HepG2 (cell line): ENCODE data around the gene RPS27A. TPM values are rescaled to one million over a fixed set of nuclear protein-coding genes. Genes with fewer than 3 reads are reported as not detected.

Experiments
- AKNA ChIP-seq: sonication (generic); formaldehyde crosslinking; IDR thresholded peaks from 2 replicates; pipeline ENCODE4 v1.4.0; 2020; ENCODE audit warnings: missing genetic modification reagents, borderline replicate concordance
- BRF2 ChIP-seq: sonication (generic); formaldehyde crosslinking; IDR thresholded peaks from 2 replicates; pipeline ENCODE4 v1.8.1; 2022; ENCODE audit warnings: mild to moderate bottlenecking, missing genetic modification reagents
- CREM ChIP-seq, 2 experiments: sonication (generic) in 1 of 2; formaldehyde crosslinking in 1 of 2; IDR thresholded peaks; 2 replicates each; pipeline versions ENCODE4 v1.4.0 to v1.6.1; 2016 to 2020; ENCODE audit warnings: antibody characterized with exemption in 1 of 2, mild to moderate bottlenecking in 1 of 2, missing genetic modification reagents in 1 of 2
- ERF ChIP-seq: IDR thresholded peaks from 2 replicates; pipeline ENCODE4 v1.6.1; 2018; ENCODE audit warnings: missing biosample characterization, missing genetic modification reagents
- GPBP1L1 ChIP-seq: sonication (generic); formaldehyde crosslinking; IDR thresholded peaks from 2 replicates; pipeline ENCODE4 v1.5.0; 2020; ENCODE audit warnings: mild to moderate bottlenecking, missing genetic modification reagents
- HNRNPH1 ChIP-seq: fragments of 200-400 bp; formaldehyde crosslinking; optimal IDR thresholded peaks from 2 replicates; pipeline ENCODE3; 2017; ENCODE audit warnings: mild to moderate bottlenecking, low read depth, low read length
- NBN ChIP-seq: fragments of 450-650 bp; conservative IDR thresholded peaks from 2 replicates; pipeline ENCODE4 v1.6.1; 2017
- PHF21A ChIP-seq: sonication (generic); formaldehyde crosslinking; IDR thresholded peaks from 2 replicates; pipeline ENCODE4 v1.5.0; 2020; ENCODE audit warnings: mild to moderate bottlenecking, missing genetic modification reagents
- RBAK ChIP-seq: sonication (generic); formaldehyde crosslinking; IDR thresholded peaks from 2 replicates; pipeline ENCODE4 v1.5.1; 2020; ENCODE audit warnings: mild to moderate bottlenecking, missing genetic modification reagents
- SUZ12 ChIP-seq: fragments of 150-350 bp; IDR thresholded peaks from 2 replicates; pipeline ENCODE4 v1.6.1; 2014; ENCODE audit warnings: low read depth, low read length
- TARDBP ChIP-seq: sonication (generic); formaldehyde crosslinking; IDR thresholded peaks from 2 replicates; pipeline ENCODE4 v1.8.0; 2022; ENCODE audit warnings: mild to moderate bottlenecking, missing genetic modification reagents
- ZMYM3 ChIP-seq: sonication (generic); formaldehyde crosslinking; IDR thresholded peaks from 2 replicates; pipeline ENCODE4 v1.5.1; 2020; ENCODE audit warnings: mild to moderate bottlenecking, missing genetic modification reagents
- ZNF326 ChIP-seq: sonication (generic); formaldehyde crosslinking; IDR thresholded peaks from 2 replicates; pipeline ENCODE4 v1.4.0; 2020; ENCODE audit warnings: missing genetic modification reagents, borderline replicate concordance
- ZNF431 ChIP-seq: sonication (generic); formaldehyde crosslinking; IDR thresholded peaks from 2 replicates; pipeline ENCODE4 v1.9.0; 2022; ENCODE audit warnings: missing genetic modification reagents, low read depth, mild to moderate bottlenecking, borderline replicate concordance
- ZNF569 ChIP-seq: sonication (generic); formaldehyde crosslinking; IDR thresholded peaks from 2 replicates; pipeline ENCODE4 v1.5.0; 2020; ENCODE audit warnings: mild to moderate bottlenecking, missing genetic modification reagents, moderate library complexity, borderline replicate concordance
- ZNF841 ChIP-seq: sonication (generic); formaldehyde crosslinking; IDR thresholded peaks from 2 replicates; pipeline ENCODE4 v1.8.1; 2023; ENCODE audit warnings: missing genetic modification reagents, borderline replicate concordance
- polyA plus RNA-seq, 8 experiments: library from polyadenylated mRNA; depleted of rRNA in 3 of 8; stranded (reverse) in 7 of 8; unstranded in 1 of 8; fragments of >200 nt; fragmentation: Illumina TruSeq in 4 of 8; extraction: Trizol in 4 of 8; gene quantifications; 2 replicates each; pipeline versions ENCODE4 v1.2.1 to v1.2.3, GENCODE V29; 2011 to 2016; ENCODE audit warnings: low read depth in 4 of 8, missing spikeins in 1 of 8, mixed read lengths in 1 of 8; ENCODE audit not compliant: insufficient read depth in 1 of 8
- total RNA-seq, 5 experiments: library from RNA; depleted of rRNA; stranded (reverse); fragments of >200 nt; fragmentation: Illumina TruSeq; extraction: Trizol; gene quantifications; 2 replicates each; pipeline ENCODE4 v1.2.3, GENCODE V29; 2016; ENCODE audit warnings: low read depth in 1 of 5
- TF ChIP-seq, protein P1 (sequence below): IDR thresholded peaks from 2 replicates; pipeline ENCODE4 v1.6.1; 2016
- TF ChIP-seq, protein P2 (sequence below): sonication (generic); formaldehyde crosslinking; IDR thresholded peaks from 2 replicates; pipeline ENCODE4 v1.5.0; 2020; ENCODE audit warnings: missing genetic modification reagents
- TF ChIP-seq, protein P3 (sequence below): IDR thresholded peaks from 2 replicates; pipeline ENCODE4 v1.6.1; 2018; ENCODE audit warnings: missing genetic modification reagents

Gene RPS27A
- total and polyA plus RNA-seq, 2 of the 13 experiments (the other 11 are each of a cell fraction or from before 2014, with no cell fraction given) = 2,779 to 3,269 TPM

- TF ChIP-seq, protein P1, sequence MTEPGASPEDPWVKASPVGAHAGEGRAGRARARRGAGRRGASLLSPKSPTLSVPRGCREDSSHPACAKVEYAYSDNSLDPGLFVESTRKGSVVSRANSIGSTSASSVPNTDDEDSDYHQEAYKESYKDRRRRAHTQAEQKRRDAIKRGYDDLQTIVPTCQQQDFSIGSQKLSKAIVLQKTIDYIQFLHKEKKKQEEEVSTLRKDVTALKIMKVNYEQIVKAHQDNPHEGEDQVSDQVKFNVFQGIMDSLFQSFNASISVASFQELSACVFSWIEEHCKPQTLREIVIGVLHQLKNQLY (CRISPR knock-in tag) = peak; percentile 58; the same call in 1 of the 2 replicates
- TF ChIP-seq ZNF841 (CRISPR knock-in tag) = no peak
- TF ChIP-seq AKNA (CRISPR knock-in tag) = no peak; the same call in 1 of the 2 replicates
- TF ChIP-seq, protein P2, sequence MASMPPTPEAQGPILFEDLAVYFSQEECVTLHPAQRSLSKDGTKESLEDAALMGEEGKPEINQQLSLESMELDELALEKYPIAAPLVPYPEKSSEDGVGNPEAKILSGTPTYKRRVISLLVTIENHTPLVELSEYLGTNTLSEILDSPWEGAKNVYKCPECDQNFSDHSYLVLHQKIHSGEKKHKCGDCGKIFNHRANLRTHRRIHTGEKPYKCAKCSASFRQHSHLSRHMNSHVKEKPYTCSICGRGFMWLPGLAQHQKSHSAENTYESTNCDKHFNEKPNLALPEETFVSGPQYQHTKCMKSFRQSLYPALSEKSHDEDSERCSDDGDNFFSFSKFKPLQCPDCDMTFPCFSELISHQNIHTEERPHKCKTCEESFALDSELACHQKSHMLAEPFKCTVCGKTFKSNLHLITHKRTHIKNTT = no peak
- TF ChIP-seq RBAK = no peak
- peak; percentile 93 for TF ChIP-seq BRF2 (CRISPR knock-in tag)
- no peak for TF ChIP-seq NBN
- TF ChIP-seq ZNF431 (CRISPR knock-in tag) = peak; percentile 19; the same call in 1 of the 2 replicates
- no peak for TF ChIP-seq CREM (IDR thresholded peaks at IDR 0.05)
- TF ChIP-seq CREM (CRISPR knock-in tag; IDR thresholded peaks at IDR 0.05) = no peak
- TF ChIP-seq PHF21A = peak; percentile 58; the same call in 1 of the 2 replicates
- TF ChIP-seq ERF (CRISPR knock-in tag) = peak; percentile 97
- TF ChIP-seq, protein P3, sequence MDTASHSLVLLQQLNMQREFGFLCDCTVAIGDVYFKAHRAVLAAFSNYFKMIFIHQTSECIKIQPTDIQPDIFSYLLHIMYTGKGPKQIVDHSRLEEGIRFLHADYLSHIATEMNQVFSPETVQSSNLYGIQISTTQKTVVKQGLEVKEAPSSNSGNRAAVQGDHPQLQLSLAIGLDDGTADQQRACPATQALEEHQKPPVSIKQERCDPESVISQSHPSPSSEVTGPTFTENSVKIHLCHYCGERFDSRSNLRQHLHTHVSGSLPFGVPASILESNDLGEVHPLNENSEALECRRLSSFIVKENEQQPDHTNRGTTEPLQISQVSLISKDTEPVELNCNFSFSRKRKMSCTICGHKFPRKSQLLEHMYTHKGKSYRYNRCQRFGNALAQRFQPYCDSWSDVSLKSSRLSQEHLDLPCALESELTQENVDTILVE = peak; percentile 94
- TF ChIP-seq SUZ12 = no peak
- no peak for TF ChIP-seq GPBP1L1 (CRISPR knock-in tag)
- no peak for TF ChIP-seq HNRNPH1
- TF ChIP-seq ZMYM3 (CRISPR knock-in tag) = peak; percentile 90
- peak; percentile 69 for TF ChIP-seq TARDBP (CRISPR knock-in tag)
- TF ChIP-seq ZNF326 (CRISPR knock-in tag) = no peak; the same call in 1 of the 2 replicates
- TF ChIP-seq ZNF569 = no peak
Observed at GRCh38 chr2:55282110-55282917, 49.8 kb downstream of the RPS27A start (continued).
